DMS79 (cell line): ENCODE measurements around the gene SEC61A1.

Experiments
- DNase-seq: peaks from one replicate; lab custom pipeline; 2025; lab: John Stamatoyannopoulos, UW

The SEC61A1 gene

DNA sequence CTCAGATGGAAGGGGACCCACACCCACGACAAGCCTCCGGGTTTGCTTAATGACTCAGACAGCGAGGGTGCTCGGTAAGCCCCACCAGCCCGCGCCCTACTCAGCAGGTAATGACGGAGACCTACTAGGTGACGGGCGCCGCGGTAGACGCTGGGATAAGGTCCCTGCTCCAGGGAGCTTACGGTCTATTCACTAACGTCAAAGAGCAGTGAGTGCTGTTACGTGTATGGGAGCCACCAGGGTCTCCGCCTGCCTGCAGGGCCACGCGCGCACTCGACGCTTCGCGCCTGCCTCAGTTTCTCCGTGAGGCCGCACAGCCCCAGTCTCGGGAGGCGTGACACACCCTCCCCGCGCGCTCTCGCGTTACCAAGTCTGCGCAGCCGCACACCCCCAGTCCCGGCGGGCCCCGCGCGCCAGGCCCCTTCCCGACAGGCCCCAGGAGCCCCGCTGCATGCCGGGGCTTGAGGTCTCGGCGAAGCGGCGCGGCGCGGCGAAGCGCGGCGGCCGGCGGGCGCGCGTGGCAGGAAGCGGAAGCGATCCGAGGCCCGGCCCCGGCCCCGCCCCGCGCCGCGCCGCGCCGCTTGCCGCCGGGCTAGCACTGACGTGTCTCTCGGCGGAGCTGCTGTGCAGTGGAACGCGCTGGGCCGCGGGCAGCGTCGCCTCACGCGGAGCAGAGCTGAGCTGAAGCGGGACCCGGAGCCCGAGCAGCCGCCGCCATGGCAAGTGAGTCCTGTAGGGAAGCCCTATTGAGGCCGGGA is at the start of gene SEC61A1:
TSS of gene SEC61A1 (plus strand) at position 601 of the 758 bp plus-strand sequence. CDS start at position 717, 116 bp downstream.
- DNase-seq: peak; percentile 84

- DNase-seq: no peak
Observed at GRCh38 chr3:128004661-128005060, 47.6 kb upstream of the SEC61A1 start.

- no peak for DNase-seq
Observed at GRCh38 chr3:128006061-128007032, 45.9 kb upstream of the SEC61A1 start.

- no peak for DNase-seq
Observed at GRCh38 chr3:128007033-128007424, 45.2 kb upstream of the SEC61A1 start.

- no peak for DNase-seq
Observed at GRCh38 chr3:128009952-128010846, 42.0 kb upstream of the SEC61A1 start.

- peak; percentile 96 for DNase-seq
Observed at GRCh38 chr3:128011140-128011539, 41.1 kb upstream of the SEC61A1 start.

DNA sequence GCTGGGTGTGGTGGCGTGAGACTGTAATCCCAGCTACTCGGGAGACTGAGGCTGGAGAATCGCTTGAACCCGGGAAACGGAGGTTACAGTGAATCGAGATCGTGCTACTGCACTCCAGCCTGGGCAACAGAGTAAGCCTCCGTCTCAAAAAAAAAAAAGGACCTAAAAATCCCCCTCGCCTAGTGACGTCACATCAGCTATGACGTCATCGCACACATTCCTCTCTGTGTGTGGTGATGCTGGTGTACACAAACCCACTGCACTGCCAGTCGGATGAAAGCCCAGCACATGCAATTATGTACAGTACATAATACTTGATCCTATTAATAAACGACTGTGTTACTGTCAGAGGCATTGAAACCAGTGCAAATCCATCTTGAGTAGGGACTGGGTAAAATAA is 40.2 kb upstream of the SEC61A1 start:
- no peak for DNase-seq

DNA sequence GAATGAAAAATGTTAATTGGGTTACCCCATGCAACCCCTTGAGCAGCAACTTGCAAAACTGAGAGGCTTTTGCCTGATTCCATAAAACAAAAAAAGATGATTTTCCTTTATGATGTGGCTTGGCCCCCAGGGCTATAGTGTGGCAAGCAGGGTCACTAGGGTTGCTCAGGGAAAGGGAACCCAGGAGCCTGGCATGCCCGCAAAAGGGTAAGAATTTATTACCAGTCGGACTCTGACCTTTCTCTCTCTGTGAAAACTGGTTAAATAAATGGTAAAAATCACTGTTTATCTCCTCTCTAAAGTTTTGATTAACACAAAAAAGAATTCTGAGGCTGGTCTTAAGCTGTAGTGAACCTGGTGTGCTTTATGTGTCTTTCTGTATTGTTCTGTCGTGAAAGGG is 37.7 kb upstream of the SEC61A1 start:
- DNase-seq: no peak

- no peak for DNase-seq
Observed at GRCh38 chr3:128016502-128016901, 35.7 kb upstream of the SEC61A1 start.

DNA sequence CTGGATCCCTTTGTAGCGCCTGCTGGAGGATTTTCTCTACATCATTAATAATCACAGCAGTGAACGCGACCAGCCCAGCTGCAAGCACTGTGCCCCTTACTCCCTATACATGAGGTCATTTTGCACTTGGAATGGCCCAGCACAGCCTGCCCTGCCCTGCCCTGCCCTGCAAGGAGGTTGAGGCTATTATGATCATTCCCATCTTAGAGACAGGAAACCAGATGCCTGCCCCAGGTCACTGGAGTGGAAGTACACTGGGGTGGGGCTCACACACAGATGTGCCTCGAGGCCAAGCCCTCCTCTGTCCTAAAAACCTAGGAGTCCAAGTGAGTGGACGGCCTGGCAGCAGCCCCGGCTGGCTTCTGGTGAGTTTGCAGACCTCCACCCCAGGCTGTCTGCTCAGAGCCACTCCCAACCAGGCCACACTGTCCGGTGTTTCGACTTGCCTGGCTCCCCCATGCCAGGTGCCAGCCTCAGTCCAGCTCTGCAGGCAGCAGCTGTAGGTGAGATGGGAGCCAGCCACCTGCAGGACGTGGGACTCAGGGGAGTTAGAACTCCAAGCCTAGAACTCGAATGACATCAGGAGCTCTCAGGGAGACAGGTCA is 30.4 kb upstream of the SEC61A1 start:
- no peak for DNase-seq

GRCh38 chr3:128033102-128033501 is 19.1 kb upstream of the SEC61A1 start:
- DNase-seq: no peak

DNA sequence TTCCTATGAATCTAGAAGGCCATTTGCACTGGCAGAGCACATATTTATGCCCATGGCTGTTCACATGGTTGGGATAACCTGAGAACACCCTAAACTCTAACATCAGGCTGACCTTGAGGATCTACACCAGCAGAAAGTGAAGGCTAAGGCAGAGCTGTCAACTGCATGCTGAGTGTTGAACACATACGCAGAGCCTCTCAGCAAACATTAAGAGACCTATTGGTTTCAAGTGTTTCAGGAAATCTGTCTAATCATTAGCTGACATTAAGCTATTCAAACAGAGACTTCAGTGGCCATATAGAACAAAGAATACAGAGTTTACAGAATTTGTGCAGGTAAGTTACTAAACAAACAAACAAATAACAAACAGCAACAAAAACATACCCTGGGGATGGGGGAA is 16.1 kb upstream of the SEC61A1 start:
- no peak for DNase-seq

DNA sequence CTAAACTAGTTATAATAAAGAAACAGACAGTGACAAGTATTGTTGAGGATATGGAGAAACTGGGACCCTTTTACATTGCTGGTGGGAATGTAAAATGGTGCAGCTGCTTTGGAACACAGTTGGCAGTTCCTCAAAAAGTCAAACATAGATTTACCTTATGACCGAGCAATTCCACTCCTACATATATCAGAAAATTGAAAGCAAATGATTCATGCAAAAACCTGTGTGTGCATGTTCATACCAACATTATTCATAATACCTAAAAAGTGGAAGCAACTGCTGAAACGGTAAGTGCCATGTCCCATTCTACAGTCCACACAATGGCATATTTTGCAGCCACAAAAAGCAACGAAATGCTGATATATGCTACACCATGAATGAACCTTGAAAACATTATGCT is 12.2 kb upstream of the SEC61A1 start:
- no peak for DNase-seq

- no peak for DNase-seq
Observed at GRCh38 chr3:128040660-128041059, 11.6 kb upstream of the SEC61A1 start.

- no peak for DNase-seq
Observed at GRCh38 chr3:128041344-128041743, 10.9 kb upstream of the SEC61A1 start.

DNA sequence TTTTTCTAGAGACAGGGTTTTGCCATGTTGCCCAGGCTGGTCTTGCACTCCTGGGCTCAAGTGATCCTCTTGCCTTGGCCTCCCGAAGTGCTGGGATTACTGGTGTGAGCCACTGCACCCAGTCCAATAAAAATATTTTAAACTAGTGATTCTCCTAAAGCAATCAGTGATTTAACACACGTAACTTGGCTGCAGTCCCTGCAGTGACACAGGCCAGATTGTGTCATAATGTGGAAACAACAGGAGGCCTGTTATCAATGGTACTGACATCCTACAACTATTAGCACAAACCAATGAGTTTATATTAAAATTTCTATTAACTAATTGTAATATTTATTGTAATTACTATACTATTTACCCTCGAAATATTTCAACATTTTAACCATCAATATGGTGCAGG is 1.6 kb upstream of the SEC61A1 start:
- no peak for DNase-seq

DNA sequence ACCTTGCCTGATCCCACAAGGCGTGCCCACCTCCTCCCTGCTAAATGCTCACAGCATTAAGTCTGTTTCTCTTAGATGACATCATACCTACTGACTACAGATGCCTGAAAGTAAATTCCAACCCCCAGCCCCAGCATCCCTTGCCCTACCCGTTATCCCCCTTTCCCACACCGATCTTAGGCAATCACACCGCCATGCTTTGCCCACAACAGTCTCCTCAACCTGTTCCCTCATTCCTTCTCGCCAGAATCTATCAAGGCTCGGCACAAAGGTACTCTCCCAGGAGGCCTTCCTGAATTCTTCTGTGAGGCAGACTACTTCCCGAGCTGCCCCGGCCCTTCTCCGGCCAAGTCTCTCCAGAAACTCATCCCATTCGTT is 789 bp upstream of the SEC61A1 start:
- no peak for DNase-seq

GRCh38 chr3:128052595-128053351 is 536 bp downstream of the SEC61A1 start:
- DNase-seq: no peak

DNA sequence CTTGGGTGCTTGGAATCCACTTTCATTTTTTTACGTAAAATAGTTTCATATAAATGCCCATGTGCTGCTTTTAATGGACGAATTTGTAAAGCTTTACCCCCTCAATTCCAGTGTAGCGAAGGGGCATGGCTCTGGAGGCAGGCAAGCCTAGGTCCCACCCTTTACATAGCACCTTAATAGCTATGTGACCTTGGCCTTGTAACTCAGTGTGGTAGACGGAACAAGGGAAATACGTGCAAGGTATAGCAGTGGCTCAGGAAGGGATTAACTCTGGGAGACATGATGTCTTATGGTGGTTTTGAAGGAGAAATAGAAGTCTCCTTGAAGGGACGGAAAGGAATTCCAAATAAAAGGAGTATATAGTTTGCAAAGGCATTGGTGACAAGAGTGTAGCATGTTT is 1.4 kb downstream of the SEC61A1 start:
- DNase-seq: no peak

DNA sequence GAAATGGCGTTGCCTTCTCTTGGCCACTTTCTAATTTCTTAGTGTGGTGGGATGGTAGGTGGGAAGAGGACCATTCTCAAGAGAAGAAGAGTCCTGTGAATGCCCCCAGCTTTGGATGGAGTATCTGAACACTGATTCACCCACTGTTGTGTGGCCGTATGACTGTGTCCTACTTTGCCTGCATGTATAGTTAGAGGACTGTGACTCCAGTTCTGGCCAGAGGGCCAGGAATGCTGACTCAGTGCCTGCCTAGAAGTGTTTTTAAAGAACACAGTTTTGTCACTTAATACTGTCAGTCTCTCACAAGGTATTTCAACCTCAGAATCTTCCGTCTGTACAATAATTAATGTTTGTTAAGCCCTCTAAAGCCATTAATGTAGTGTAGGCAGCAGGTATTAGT is 2.1 kb downstream of the SEC61A1 start:
- no peak for DNase-seq

DNA sequence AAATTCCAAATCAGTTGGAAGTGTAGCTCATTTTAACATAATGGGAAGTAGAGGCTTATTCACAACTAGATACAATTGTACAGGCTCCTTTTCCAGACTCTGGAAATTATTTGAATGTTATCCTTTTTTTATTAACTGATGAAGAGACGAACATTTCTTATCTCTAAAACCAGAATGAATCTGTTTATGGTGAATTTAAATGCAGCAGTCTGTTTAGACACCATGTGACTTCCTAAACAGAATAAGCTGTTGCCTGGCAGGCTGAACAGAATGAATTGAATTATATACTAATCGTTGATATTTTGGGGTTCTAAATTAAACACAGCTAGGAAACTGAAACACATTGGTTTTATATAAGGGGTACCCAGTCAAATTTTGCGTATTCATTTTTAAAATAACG is 4.0 kb downstream of the SEC61A1 start:
- DNase-seq: no peak
